ENCODE results near the gene ATP7B.

The ATP7B gene

DNA sequence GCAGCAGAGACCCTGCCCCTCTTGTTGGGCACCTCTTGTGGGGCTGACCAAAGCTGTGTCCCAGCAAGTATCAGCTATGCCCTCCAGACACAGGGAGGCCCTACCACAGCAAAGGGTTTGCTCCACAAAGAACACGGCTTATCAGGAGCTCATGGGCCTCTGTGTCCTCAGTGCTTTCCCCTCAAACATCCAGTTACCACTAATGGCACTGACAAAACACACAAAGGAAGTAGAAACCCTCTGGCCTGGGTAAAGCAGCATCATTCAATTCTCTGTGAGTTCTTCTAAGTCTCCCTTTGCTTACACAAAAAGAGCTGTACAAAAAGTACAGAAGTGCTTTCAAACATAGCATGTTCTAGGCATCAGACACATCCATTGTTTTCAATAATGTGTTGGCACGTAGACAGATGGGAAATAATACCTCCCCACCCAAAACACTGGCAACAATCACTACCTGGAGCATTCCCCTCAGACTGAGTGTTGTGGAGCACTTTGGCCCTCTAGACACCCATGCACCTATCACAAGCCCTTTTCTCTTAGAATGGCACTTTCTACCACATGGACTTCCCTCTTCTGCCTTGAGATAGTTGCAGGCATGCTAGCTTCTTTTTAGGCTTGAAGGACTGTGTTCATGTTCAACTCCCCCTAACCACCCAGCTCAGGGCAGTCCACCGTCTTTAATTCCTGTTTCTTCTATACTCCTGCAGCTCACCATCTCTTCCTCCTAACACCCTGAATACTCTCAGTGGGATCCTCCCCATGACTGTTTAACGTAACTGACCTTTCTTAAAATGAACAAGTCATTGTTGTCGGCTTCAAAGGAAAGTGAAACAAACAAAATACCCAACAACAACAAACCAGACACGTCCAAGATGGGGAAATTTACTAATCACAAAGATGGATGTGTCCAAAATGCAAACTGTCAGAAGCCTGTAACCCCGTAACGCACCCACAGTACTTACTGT is 43.5 kb downstream of the ATP7B start:
- DNase-seq (ENCODE audit: insufficient read length, low spot score) = no peak
- no peak for FAIRE-seq
- TF ChIP-seq SPI1 (IDR thresholded peaks at IDR 0.05; ENCODE audit: low read depth, low read length) = no peak

DNA sequence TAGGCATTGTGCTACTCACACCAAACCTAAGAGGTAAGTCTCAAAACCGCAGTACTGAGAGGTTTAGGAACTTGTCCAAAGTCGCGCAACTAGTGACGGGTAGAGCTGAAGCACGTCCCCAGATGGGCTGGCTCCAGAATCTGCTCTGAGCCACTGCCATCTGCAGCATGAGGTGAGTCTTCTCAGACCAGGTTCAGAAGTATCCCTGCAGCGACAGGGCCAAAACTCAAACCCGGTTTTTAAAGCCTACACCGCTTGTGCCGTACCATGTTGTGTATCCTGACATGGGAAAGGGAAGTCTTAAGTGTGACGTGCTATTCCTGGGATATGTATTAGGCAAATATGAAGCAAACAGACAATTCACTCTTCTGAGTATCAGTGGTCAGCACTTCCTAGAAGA is 45.1 kb downstream of the ATP7B start:
- DNase-seq (ENCODE audit: insufficient read length, low spot score) (no peak), FAIRE-seq (no peak)
- TF ChIP-seq POU2F2 (IDR thresholded peaks at IDR 0.05; ENCODE audit: low read depth, low read length) (no peak), POLR2A (IDR thresholded peaks at IDR 0.05; ENCODE audit: low read depth, low read length) (no peak), POLR2AphosphoS5 (IDR thresholded peaks at IDR 0.05; ENCODE audit: low read depth, low read length) (no peak), SPI1 (IDR thresholded peaks at IDR 0.05; ENCODE audit: low read depth, low read length) (no peak), PAX5 (IDR thresholded peaks at IDR 0.05; ENCODE audit: insufficient read depth, low read length, severe bottlenecking) (no peak)

DNA sequence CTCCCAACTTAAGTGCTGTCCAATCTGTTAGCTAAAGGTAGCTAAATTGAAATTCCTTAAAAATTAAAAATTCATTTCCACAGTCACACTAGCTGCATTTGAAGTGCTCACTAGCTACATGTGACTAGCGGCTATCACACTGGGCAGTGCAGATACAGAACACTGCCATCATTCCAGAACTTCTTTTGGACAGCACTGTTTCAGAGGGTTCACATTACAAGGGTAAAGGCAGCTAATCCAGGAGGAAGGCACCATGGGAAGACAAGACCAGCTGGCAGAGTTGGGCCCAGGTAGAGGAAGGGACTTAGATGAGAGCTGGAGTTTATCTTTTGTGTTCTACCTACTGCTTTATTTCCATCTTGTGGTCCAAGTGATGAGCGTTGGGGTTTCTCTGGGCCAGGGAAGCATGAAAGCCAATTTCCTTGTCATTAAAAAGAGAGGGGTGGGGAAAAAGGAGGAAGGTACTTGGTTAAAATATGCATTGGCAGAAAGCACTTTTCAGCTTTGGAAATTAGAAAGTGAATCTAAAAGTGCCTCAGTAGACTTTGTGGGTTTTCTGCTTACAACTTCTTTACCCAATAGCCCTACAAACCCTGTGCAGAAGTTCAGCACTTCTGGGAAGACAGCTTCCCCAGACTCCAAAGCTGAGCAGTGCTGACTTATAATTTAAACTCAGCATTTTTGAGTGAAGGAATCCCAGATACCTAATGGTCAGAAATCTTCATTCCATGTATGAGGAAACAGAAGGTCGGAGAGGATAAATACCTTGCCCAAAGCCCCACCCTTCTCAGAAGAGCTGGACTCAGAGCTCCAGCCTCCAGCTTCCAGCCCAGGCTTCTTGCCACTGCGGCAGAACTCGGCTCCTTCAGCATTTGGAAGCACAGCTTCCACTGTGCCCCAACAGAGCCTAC is 49.5 kb downstream of the ATP7B start:
- TF ChIP-seq SPI1 (IDR thresholded peaks at IDR 0.05; ENCODE audit: low read depth, low read length) (no peak), POU2F2 (IDR thresholded peaks at IDR 0.05; ENCODE audit: low read depth, low read length) (no peak), POLR2A (IDR thresholded peaks at IDR 0.05; ENCODE audit: low read depth, low read length) (no peak), POLR2AphosphoS5 (IDR thresholded peaks at IDR 0.05; ENCODE audit: low read depth, low read length) (no peak), PAX5 (IDR thresholded peaks at IDR 0.05; ENCODE audit: insufficient read depth, low read length, severe bottlenecking) (no peak), TAF1 (IDR thresholded peaks at IDR 0.05; ENCODE audit: low read depth, low read length) (no peak)
- FAIRE-seq (no peak), DNase-seq (ENCODE audit: insufficient read length, low spot score) (no peak)

DNA sequence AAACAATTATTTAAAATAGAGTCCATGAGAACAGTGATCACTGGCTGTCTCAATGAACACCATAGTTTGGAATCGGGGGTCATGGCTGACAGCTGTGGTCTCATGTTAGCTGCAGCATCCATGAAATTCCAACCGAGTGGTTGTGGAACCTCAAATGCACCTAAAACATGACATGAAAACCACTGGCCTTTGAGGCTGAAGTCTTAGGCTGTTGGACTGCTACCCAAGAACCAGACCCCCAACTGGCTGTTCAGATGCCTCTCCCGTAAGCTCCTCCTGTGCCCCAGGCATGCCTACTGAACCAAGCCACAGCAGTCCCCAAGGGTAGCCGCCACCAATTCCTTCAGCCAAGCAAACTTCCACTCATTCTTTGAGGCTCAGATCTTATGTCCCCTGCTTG is 50.5 kb downstream of the ATP7B start:
- FAIRE-seq (no peak), DNase-seq (ENCODE audit: insufficient read length, low spot score) (no peak)
- no peak for TF ChIP-seq POLR2A (IDR thresholded peaks at IDR 0.05; ENCODE audit: low read depth, low read length)
- TF ChIP-seq POLR2AphosphoS5 (IDR thresholded peaks at IDR 0.05; ENCODE audit: low read depth, low read length) = no peak
- no peak for TF ChIP-seq POU2F2 (IDR thresholded peaks at IDR 0.05; ENCODE audit: low read depth, low read length)
- no peak for TF ChIP-seq SPI1 (IDR thresholded peaks at IDR 0.05; ENCODE audit: low read depth, low read length)
- no peak for TF ChIP-seq PAX5 (IDR thresholded peaks at IDR 0.05; ENCODE audit: insufficient read depth, low read length, severe bottlenecking)
- no peak for TF ChIP-seq TAF1 (IDR thresholded peaks at IDR 0.05; ENCODE audit: low read depth, low read length)

DNA sequence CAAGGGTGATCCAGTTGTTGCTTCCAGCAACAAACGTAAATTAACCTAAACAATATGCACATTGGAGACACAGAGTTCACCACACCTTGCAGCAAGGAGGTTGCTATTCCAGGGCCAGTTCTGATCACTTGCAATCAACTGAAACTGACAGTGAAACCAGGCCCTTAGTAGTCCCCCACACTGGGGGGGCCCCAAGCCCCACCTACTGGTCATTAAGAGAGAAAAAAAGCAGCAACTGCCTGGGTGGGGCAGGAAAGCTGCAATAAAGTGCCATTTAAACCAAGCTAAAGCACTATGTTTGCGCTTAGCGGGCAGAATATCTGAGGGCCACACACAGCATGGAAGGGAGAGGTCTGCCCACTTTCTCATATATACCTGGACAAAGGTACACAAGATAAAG is 51.5 kb downstream of the ATP7B start:
- DNase-seq (ENCODE audit: insufficient read length, low spot score) (peak; percentile 38), FAIRE-seq (peak; percentile 77)
- no peak for TF ChIP-seq POLR2AphosphoS5 (IDR thresholded peaks at IDR 0.05; ENCODE audit: low read depth, low read length)
- no peak for TF ChIP-seq POU2F2 (IDR thresholded peaks at IDR 0.05; ENCODE audit: low read depth, low read length)
- TF ChIP-seq POLR2A (IDR thresholded peaks at IDR 0.05; ENCODE audit: low read depth, low read length) = no peak
- TF ChIP-seq SPI1 (IDR thresholded peaks at IDR 0.05; ENCODE audit: low read depth, low read length) = no peak
- no peak for TF ChIP-seq TAF1 (IDR thresholded peaks at IDR 0.05; ENCODE audit: low read depth, low read length)
- TF ChIP-seq PAX5 (IDR thresholded peaks at IDR 0.05; ENCODE audit: insufficient read depth, low read length, severe bottlenecking) = no peak

DNA sequence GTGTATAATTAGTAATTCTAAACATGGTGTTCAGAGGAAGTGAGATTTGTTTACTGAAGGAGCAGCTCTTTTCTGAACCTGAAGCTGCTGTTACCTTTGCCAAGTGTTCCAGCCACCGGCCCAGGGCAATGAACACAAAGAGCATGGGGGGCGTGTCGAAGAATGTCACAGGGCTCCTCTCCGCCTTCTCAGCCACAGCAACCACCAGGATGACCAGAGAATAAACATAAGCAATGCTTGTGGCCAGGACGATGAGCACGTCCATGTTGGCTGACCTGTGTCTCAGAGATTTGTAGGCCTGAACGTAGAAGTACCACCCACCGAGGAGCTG is 53.1 kb downstream of the ATP7B start:
- FAIRE-seq (no peak), DNase-seq (ENCODE audit: insufficient read length, low spot score) (no peak)
- no peak for TF ChIP-seq POU2F2 (IDR thresholded peaks at IDR 0.05; ENCODE audit: low read depth, low read length)
- no peak for TF ChIP-seq PAX5 (IDR thresholded peaks at IDR 0.05; ENCODE audit: insufficient read depth, low read length, severe bottlenecking)
- peak; percentile 53 for TF ChIP-seq SPI1 (IDR thresholded peaks at IDR 0.05; ENCODE audit: low read depth, low read length)
- TF ChIP-seq TAF1 (IDR thresholded peaks at IDR 0.05; ENCODE audit: low read depth, low read length) = no peak
- TF ChIP-seq POLR2A (IDR thresholded peaks at IDR 0.05; ENCODE audit: low read depth, low read length) = no peak
- no peak for TF ChIP-seq POLR2AphosphoS5 (IDR thresholded peaks at IDR 0.05; ENCODE audit: low read depth, low read length)

DNA sequence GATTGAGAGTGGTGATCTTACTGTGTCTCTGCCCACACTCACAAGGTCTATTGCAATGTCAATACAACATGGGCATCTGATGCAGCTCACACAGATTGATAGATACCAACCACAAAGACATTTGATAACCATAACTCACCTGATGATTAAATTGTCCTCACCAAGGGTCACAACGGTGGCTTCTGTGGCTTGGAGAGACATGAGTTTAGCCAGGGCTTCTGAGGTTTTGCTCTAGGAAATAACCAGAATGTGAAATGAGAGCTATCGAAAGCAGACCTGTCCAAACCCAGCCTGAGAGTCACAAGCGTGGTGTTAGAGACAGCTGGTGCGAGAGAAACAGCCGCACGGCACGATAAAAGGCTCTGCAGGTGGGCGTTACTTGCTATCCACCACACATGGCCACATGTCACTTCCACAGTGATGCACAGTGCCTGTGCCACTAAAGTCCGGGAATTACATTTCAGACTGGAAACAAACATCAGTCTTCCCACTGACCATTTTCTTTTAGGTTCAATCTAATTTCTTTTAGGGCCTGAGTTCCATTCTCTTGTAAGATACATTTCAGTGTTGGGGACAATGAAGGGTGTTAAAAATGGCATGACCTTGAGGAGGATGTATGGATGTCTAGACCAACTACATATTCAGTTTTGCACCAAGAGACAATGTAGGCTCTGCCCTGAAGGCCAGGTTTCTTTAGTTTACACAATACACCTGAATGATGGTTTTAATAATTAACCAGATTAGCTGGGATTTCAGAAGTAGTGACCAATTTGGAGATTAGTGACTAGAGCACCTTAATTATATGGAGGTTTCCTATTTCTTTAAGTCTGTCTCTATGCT is 53.7 kb downstream of the ATP7B start:
- DNase-seq (ENCODE audit: insufficient read length, low spot score) (no peak), FAIRE-seq (peak; percentile 69)
- TF ChIP-seq POU2F2 (IDR thresholded peaks at IDR 0.05; ENCODE audit: low read depth, low read length) (no peak; the same call in 1 of the 2 replicates), PAX5 (IDR thresholded peaks at IDR 0.05; ENCODE audit: insufficient read depth, low read length, severe bottlenecking) (no peak), POLR2A (IDR thresholded peaks at IDR 0.05; ENCODE audit: low read depth, low read length) (no peak), TAF1 (IDR thresholded peaks at IDR 0.05; ENCODE audit: low read depth, low read length) (no peak), SPI1 (IDR thresholded peaks at IDR 0.05; ENCODE audit: low read depth, low read length) (no peak)

DNA sequence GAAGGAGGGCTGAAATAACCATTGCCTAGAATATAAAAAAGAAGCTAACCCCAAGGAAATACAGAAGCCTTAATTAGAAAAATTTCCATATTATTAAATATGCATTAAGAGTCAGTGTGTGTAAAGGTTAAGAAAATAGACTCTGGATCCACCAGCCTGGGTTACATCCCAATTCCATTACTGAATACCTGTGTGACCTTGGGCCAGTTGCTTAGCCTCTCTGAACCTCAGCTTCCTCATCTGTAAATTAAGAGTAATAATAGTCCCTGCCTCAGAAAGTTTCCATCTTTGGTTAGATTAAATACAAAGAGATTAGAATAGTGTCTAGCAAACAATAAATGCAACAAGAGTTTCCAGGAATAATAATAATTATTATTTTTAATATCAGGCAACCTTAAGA is 54.5 kb downstream of the ATP7B start:
- no peak for DNase-seq (ENCODE audit: insufficient read length, low spot score)
- FAIRE-seq = no peak
- TF ChIP-seq POU2F2 (IDR thresholded peaks at IDR 0.05; ENCODE audit: low read depth, low read length) (no peak), SPI1 (IDR thresholded peaks at IDR 0.05; ENCODE audit: low read depth, low read length) (no peak), TAF1 (IDR thresholded peaks at IDR 0.05; ENCODE audit: low read depth, low read length) (no peak), POLR2AphosphoS5 (IDR thresholded peaks at IDR 0.05; ENCODE audit: low read depth, low read length) (no peak), POLR2A (IDR thresholded peaks at IDR 0.05; ENCODE audit: low read depth, low read length) (no peak), PAX5 (IDR thresholded peaks at IDR 0.05; ENCODE audit: insufficient read depth, low read length, severe bottlenecking) (no peak)
